ENCODE measurements around the gene NOL3. TPM values are rescaled to one million over a fixed set of nuclear protein-coding genes. Genes with fewer than 3 reads are reported as not detected.

NOL3 gene
- total and polyA plus RNA-seq, 9 of the 15 experiments (the other 6 are each of a cell fraction or from before 2014, with no cell fraction given) = 0.45 to 14.0 (median 5.4) TPM

DNA sequence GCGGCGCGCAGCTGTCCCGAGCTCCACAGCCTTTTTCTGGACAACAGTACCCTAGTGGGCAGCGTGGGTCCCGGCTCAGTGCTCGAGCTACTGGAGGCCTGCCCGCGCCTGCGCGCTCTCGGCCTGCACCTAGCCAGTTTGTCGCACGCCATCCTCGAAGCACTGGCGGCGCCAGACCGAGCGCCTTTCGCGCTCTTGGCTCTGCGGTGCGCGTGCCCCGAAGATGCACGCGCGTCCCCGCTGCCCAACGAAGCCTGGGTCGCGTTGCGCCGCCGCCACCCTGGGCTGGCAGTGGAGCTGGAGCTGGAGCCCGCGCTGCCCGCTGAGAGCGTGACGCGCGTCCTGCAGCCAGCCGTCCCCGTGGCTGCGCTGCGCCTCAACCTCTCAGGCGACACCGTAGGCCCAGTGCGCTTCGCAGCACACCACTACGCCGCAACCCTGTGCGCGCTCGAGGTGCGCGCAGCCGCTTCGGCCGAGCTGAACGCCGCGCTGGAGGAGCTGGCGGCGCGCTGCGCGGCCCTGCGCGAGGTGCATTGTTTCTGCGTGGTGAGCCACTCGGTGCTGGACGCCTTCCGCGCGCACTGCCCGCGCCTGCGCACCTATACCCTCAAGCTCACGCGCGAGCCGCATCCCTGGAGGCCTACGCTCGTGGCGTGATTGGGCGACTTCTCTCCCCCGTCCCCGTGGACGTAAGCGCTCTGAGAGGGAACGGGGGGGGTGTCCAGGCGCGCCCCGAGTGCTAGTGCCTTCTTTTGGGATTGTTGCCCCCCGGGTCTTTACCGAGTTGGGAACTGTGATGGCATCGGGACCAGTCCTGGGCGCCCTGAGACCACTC is 7.0 kb upstream of the NOL3 start (continued):
- no peak for TF ChIP-seq ZKSCAN8 (CRISPR knock-in tag; IDR thresholded peaks at IDR 0.05)
- no peak for TF ChIP-seq RB1 (IDR thresholded peaks at IDR 0.05; ENCODE audit: low read depth)
- no peak for TF ChIP-seq POLR2H (tag; IDR thresholded peaks at IDR 0.05; ENCODE audit: low read depth)
- peak; percentile 25 for TF ChIP-seq SRSF7 (optimal IDR thresholded peaks at IDR 0.05; ENCODE audit: low read depth, low read length)
- no peak for TF ChIP-seq HDGF (IDR thresholded peaks at IDR 0.05)
- TF ChIP-seq XRCC4 (IDR thresholded peaks at IDR 0.05; ENCODE audit: extremely low read depth, insufficient read depth, insufficient read length) = no peak
- TF ChIP-seq HNRNPL (IDR thresholded peaks at IDR 0.05; ENCODE audit: low read depth, low read length) = peak; percentile 58; the same call in 1 of the 2 replicates
- no peak for TF ChIP-seq GABPB2 (CRISPR knock-in tag; conservative IDR thresholded peaks at IDR 0.05)
- TF ChIP-seq KLF10 (CRISPR knock-in tag; IDR thresholded peaks at IDR 0.05) = no peak
- no peak for TF ChIP-seq BACH1 (tag; IDR thresholded peaks at IDR 0.05)
- TF ChIP-seq, protein P1, sequence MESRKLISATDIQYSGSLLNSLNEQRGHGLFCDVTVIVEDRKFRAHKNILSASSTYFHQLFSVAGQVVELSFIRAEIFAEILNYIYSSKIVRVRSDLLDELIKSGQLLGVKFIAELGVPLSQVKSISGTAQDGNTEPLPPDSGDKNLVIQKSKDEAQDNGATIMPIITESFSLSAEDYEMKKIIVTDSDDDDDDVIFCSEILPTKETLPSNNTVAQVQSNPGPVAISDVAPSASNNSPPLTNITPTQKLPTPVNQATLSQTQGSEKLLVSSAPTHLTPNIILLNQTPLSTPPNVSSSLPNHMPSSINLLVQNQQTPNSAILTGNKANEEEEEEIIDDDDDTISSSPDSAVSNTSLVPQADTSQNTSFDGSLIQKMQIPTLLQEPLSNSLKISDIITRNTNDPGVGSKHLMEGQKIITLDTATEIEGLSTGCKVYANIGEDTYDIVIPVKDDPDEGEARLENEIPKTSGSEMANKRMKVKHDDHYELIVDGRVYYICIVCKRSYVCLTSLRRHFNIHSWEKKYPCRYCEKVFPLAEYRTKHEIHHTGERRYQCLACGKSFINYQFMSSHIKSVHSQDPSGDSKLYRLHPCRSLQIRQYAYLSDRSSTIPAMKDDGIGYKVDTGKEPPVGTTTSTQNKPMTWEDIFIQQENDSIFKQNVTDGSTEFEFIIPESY (CRISPR knock-in tag; IDR thresholded peaks at IDR 0.05) = peak; percentile 89
